ENCODE measurements around the gene SLC23A2.
A peak's percentile ranks its signal among the peaks of the same experiment; 100 is the strongest.

DNA sequence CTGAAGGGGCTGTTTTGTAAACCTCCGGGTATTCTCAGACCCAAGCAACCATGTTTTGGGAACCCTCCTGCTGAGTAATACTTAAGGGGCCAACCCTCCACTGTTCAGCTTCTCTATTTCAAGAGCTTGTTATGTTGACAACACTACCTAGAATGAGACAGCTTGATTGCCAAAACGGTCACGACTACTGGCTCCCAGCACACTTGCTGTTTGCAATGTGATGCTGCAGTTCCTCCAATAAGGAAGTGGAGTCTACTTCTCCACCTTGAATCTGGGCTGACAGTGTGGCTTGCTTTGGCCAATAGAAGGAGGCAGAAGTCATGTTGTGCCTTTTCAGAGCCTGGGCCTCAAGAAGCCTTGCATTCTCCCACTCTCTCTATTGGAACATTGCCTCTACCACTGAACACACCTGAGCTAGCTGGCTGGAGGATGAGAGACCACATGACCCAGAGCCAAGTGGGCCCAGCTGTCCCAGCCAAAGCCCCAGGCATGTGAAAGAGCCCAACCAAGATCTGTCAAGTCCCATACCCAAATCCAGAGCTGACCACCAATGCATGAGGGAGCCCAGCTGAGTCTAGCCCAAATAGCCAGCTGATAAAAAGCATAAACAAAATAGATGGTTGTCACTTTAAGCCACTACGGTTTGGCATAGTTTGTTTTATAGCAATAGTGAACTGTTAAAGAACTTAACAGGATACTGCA, 171.6 kb downstream of the SLC23A2 start:
- TF ChIP-seq, protein P1, sequence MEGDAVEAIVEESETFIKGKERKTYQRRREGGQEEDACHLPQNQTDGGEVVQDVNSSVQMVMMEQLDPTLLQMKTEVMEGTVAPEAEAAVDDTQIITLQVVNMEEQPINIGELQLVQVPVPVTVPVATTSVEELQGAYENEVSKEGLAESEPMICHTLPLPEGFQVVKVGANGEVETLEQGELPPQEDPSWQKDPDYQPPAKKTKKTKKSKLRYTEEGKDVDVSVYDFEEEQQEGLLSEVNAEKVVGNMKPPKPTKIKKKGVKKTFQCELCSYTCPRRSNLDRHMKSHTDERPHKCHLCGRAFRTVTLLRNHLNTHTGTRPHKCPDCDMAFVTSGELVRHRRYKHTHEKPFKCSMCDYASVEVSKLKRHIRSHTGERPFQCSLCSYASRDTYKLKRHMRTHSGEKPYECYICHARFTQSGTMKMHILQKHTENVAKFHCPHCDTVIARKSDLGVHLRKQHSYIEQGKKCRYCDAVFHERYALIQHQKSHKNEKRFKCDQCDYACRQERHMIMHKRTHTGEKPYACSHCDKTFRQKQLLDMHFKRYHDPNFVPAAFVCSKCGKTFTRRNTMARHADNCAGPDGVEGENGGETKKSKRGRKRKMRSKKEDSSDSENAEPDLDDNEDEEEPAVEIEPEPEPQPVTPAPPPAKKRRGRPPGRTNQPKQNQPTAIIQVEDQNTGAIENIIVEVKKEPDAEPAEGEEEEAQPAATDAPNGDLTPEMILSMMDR (tag by site-specific recombination; IDR thresholded peaks at IDR 0.05) = no peak
- TF ChIP-seq ZNF792 (tag by site-specific recombination; IDR thresholded peaks at IDR 0.05) (no peak), ZNF830 (tag by site-specific recombination; IDR thresholded peaks at IDR 0.05; ENCODE audit: low read depth) (no peak), ZNF558 (tag by site-specific recombination; IDR thresholded peaks at IDR 0.05) (no peak), ZSCAN23 (tag by site-specific recombination; IDR thresholded peaks at IDR 0.05) (no peak), ZNF112 (tag by site-specific recombination; IDR thresholded peaks at IDR 0.05) (no peak), ZSCAN16 (tag by site-specific recombination; IDR thresholded peaks at IDR 0.05) (no peak), YY1 (tag by site-specific recombination; IDR thresholded peaks at IDR 0.05) (no peak), ZNF239 (tag by site-specific recombination; IDR thresholded peaks at IDR 0.05) (no peak)
- TF ChIP-seq, protein P2, sequence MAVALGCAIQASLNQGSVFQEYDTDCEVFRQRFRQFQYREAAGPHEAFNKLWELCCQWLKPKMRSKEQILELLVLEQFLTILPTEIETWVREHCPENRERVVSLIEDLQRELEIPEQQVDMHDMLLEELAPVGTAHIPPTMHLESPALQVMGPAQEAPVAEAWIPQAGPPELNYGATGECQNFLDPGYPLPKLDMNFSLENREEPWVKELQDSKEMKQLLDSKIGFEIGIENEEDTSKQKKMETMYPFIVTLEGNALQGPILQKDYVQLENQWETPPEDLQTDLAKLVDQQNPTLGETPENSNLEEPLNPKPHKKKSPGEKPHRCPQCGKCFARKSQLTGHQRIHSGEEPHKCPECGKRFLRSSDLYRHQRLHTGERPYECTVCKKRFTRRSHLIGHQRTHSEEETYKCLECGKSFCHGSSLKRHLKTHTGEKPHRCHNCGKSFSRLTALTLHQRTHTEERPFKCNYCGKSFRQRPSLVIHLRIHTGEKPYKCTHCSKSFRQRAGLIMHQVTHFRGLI (tag by site-specific recombination; IDR thresholded peaks at IDR 0.05) = peak; percentile 61

All from HEK293 (cell line).